PC-9 (cell line): ENCODE results near the gene CMTM2.
"Not testable (repeated sequence)": the region's sequence is repeated elsewhere in the genome, so short reads cannot be mapped to it uniquely, and the experiment has no call there.

Source experiments
- EZH2 ChIP-seq: fragments of 200-600 bp; sonication (generic); IDR thresholded peaks from 2 replicates; pipeline ENCODE4 v1.8.0; 2017; ENCODE audit warnings: antibody characterized with exemption, low read depth
- TF ChIP-seq, protein P1 (sequence below): fragments of 200-600 bp; sonication (generic); conservative IDR thresholded peaks from 2 replicates; pipeline ENCODE4 v1.6.1; 2017; ENCODE audit warnings: mixed run types, antibody characterized with exemption, mild to moderate bottlenecking, moderate library complexity

DNA sequence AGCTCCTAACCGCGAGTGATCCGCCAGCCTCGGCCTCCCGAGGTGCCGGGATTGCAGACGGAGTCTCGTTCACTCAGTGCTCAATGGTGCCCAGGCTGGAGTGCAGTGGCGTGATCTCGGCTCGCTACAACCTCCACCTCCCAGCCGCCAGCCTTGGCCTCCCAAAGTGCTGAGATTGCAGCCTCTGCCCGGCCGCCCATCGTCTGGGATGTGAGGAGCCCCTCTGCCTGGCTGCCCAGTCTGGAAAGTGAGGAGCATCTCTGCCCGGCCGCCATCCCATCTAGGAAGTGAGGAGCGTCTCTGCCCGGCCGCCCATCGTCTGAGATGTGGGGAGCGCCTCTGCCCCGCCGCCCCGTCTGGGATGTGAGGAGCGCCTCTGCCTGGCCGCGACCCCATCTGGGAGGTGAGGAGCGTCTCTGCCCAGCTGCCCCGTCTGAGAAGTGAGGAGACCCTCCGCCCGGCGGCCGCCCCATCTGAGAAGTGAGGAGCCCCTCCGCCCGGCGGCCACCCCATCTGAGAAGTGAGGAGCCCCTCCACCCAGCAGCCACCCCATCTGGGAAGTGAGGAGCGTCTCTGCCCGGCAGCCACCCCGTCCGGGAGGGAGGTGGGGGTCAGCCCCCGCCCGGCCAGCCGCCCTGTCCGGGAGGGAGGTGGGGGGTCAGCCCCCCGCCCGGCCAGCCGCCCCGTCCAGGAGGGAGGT lies 51.4 kb downstream of the CMTM2 start:
- TF ChIP-seq, protein P1, sequence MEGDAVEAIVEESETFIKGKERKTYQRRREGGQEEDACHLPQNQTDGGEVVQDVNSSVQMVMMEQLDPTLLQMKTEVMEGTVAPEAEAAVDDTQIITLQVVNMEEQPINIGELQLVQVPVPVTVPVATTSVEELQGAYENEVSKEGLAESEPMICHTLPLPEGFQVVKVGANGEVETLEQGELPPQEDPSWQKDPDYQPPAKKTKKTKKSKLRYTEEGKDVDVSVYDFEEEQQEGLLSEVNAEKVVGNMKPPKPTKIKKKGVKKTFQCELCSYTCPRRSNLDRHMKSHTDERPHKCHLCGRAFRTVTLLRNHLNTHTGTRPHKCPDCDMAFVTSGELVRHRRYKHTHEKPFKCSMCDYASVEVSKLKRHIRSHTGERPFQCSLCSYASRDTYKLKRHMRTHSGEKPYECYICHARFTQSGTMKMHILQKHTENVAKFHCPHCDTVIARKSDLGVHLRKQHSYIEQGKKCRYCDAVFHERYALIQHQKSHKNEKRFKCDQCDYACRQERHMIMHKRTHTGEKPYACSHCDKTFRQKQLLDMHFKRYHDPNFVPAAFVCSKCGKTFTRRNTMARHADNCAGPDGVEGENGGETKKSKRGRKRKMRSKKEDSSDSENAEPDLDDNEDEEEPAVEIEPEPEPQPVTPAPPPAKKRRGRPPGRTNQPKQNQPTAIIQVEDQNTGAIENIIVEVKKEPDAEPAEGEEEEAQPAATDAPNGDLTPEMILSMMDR = not testable (repeated sequence)
- TF ChIP-seq EZH2 = not testable (repeated sequence)
